UCSD-AML1 (cell line): ENCODE measurements around the gene SMDT1.
A peak's percentile ranks its signal among the peaks of the same experiment; 100 is the strongest.

Experiments
- DNase-seq: peaks from one replicate; lab custom pipeline; 2025; ENCODE audit not compliant: unreplicated experiment; lab: John Stamatoyannopoulos, UW

The SMDT1 gene

GRCh38 chr22:42079319-42080251 is at the start of gene SMDT1:
TSS of gene SMDT1 (plus strand) at chr22:42079700. CDS start at chr22:42079769, 69 bp downstream.
- peak; percentile 98 for DNase-seq

GRCh38 chr22:42033263-42034181 is 46.0 kb upstream of the SMDT1 start:
- no peak for DNase-seq

GRCh38 chr22:42035256-42035655 is 44.2 kb upstream of the SMDT1 start:
- DNase-seq: no peak

GRCh38 chr22:42039271-42039670 is 40.2 kb upstream of the SMDT1 start:
- DNase-seq: no peak

- DNase-seq: no peak
Measured at GRCh38 chr22:42041784-42042183, 37.7 kb upstream of the SMDT1 start.

- no peak for DNase-seq
Measured at GRCh38 chr22:42050641-42051180, 28.8 kb upstream of the SMDT1 start.

GRCh38 chr22:42052765-42053164 is 26.7 kb upstream of the SMDT1 start:
- DNase-seq: no peak

GRCh38 chr22:42056757-42057511 is 22.6 kb upstream of the SMDT1 start:
- no peak for DNase-seq

- no peak for DNase-seq
Measured at GRCh38 chr22:42060489-42060888, 19.0 kb upstream of the SMDT1 start.

- DNase-seq: no peak
Measured at GRCh38 chr22:42061041-42061440, 18.5 kb upstream of the SMDT1 start.

GRCh38 chr22:42062506-42063170 is 16.9 kb upstream of the SMDT1 start:
- no peak for DNase-seq

GRCh38 chr22:42064629-42065028 is 14.9 kb upstream of the SMDT1 start:
- no peak for DNase-seq

GRCh38 chr22:42065438-42066125 is 13.9 kb upstream of the SMDT1 start:
- no peak for DNase-seq

GRCh38 chr22:42066126-42066761 is 13.3 kb upstream of the SMDT1 start:
- no peak for DNase-seq

GRCh38 chr22:42066937-42067336 is 12.6 kb upstream of the SMDT1 start:
- no peak for DNase-seq

- no peak for DNase-seq
Measured at GRCh38 chr22:42067671-42068251, 11.7 kb upstream of the SMDT1 start.

- no peak for DNase-seq
Measured at GRCh38 chr22:42068291-42068690, 11.2 kb upstream of the SMDT1 start.

- no peak for DNase-seq
Measured at GRCh38 chr22:42069801-42070516, 9.5 kb upstream of the SMDT1 start.
